ENCODE data around the gene PLSCR4.

DNA sequence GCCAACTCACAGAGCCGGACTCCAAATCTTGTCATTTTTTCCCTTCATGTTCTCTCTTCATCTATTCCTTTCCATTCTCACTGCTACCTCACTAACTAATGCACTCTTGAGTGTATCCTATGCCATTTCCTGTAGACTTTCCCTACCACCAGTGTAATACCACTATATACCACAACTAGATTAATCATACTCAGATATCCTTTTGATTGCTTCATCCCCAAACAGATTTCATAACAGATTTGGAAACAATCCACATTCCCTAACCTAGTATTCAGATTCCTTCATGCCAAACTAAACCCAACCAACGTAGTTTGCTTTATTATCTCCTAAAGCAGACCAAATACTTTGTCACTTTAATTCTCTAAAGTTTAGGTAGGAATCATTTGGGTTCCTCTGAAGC is 87.3 kb downstream of the PLSCR4 start:
- TF ChIP-seq POLR2A (IDR thresholded peaks at IDR 0.05), result no peak
- TF ChIP-seq, protein P1, sequence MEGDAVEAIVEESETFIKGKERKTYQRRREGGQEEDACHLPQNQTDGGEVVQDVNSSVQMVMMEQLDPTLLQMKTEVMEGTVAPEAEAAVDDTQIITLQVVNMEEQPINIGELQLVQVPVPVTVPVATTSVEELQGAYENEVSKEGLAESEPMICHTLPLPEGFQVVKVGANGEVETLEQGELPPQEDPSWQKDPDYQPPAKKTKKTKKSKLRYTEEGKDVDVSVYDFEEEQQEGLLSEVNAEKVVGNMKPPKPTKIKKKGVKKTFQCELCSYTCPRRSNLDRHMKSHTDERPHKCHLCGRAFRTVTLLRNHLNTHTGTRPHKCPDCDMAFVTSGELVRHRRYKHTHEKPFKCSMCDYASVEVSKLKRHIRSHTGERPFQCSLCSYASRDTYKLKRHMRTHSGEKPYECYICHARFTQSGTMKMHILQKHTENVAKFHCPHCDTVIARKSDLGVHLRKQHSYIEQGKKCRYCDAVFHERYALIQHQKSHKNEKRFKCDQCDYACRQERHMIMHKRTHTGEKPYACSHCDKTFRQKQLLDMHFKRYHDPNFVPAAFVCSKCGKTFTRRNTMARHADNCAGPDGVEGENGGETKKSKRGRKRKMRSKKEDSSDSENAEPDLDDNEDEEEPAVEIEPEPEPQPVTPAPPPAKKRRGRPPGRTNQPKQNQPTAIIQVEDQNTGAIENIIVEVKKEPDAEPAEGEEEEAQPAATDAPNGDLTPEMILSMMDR (IDR thresholded peaks at IDR 0.05), result peak in 4 of 7 experiments; percentile 9 to 47 (median 30)
- peak in 2 of 3 donors; percentile 19 to 23 for TF ChIP-seq POLR2AphosphoS5 (IDR thresholded peaks at IDR 0.05)
